ENCODE results near the gene ZBED4.

DNA sequence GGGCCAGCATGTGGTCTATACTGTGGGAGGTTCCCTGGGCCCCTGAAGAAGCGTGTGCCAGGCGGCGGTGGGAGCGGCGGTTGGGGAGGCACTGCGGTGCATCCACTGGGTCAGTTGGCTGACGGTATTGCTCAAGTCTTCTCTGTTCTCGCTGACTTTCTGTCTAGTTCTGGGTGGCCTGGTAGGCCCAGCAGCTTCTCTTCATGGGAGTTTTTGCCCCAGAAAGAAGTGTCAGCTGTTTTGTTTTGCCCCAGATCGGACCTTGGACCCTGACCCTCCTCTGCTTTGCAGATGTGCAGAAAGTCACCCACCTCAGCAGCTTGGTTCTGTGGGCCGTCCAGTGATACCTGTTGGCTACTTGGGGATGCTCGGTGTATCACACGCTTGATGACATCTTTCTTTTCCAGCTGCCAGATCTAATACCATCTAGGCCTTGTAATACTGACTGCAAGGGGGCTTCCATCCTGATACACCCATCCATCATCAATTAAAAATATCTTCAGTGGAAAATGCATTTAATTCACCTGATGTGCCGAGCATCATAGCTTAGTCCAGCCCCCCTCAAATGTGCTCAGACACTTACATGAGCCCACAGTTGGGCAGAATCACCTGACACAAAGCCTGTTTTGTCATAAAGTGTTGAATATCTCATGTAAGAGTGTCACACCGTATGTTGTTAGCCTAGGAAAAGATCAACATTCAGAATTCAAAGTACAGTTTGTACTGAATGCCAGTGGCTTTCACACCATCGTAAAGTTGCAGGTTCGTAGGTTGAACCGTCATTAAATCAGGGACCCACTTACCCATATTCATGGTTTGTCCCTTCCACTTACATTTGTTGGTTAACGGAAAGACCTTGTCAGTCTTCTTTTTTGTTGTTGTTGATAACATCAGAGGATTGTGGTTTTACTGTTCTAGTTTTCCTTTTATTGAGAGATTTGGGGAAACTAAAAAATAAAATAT lies 13.9 kb downstream of the ZBED4 start:
- TF ChIP-seq, protein P1, sequence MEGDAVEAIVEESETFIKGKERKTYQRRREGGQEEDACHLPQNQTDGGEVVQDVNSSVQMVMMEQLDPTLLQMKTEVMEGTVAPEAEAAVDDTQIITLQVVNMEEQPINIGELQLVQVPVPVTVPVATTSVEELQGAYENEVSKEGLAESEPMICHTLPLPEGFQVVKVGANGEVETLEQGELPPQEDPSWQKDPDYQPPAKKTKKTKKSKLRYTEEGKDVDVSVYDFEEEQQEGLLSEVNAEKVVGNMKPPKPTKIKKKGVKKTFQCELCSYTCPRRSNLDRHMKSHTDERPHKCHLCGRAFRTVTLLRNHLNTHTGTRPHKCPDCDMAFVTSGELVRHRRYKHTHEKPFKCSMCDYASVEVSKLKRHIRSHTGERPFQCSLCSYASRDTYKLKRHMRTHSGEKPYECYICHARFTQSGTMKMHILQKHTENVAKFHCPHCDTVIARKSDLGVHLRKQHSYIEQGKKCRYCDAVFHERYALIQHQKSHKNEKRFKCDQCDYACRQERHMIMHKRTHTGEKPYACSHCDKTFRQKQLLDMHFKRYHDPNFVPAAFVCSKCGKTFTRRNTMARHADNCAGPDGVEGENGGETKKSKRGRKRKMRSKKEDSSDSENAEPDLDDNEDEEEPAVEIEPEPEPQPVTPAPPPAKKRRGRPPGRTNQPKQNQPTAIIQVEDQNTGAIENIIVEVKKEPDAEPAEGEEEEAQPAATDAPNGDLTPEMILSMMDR (IDR thresholded peaks at IDR 0.05; ENCODE audit: insufficient read depth, low read depth, low read length), result no peak
- no peak for TF ChIP-seq EZH2 (IDR thresholded peaks at IDR 0.05; ENCODE audit: insufficient read depth, low read length)

Measured in astrocyte (in vitro differentiated cells and primary cell).